HCT116 (cell line): ENCODE results near the gene MACROH2A1. TPM values are rescaled to one million over a fixed set of nuclear protein-coding genes. Genes with fewer than 3 reads are reported as not detected.

Source experiments
- ATAC-seq: fragments of 200-7000 bp; cut with Tn5 transposase; 2 replicates; pipeline ENCODE4 v1.9.1; 2020; ENCODE audit warnings: mild to moderate bottlenecking, moderate library complexity
- BruUV-seq: library from RNA; stranded (reverse); fragments of 400-500 nt; replicated peaks from 2 replicates; lab custom pipeline; 2021; lab: Mats Ljungman, UMichigan
- CTCF ChIA-PET: fragments of 300-600 bp; sonication (Branson Sonifier 250); formaldehyde crosslinking; loops from one replicate; lab custom pipeline; 2021; ENCODE audit warnings: antibody characterized with exemption; lab: Charles Lee
- POLR2A ChIA-PET: fragments of 300-600, 350-600 bp; sonication (Branson Sonifier 250); formaldehyde crosslinking; loops from one replicate; lab custom pipeline; 2021; ENCODE audit warnings: antibody characterized with exemption; lab: Charles Lee
- RAD21 ChIA-PET, 2 experiments: fragments of 300-600 bp; sonication (Branson Sonifier 250); formaldehyde crosslinking; loops; one replicate each; lab custom pipeline; 2023; ENCODE audit warnings: low total read pairs in 2 of 2; ENCODE audit not compliant: uncharacterized antibody in 2 of 2, unreplicated experiment in 2 of 2, low non-redundant PET in 1 of 2; lab: Charles Lee
- DNase-seq: peaks from one replicate; pipeline ENCODE4 v3.0.0-alpha.2; 2010; ENCODE audit warnings: low read depth, low spot score
- H2AFZ ChIP-seq: fragments of 200-600 bp; shearing (Covaris generic), sonication (generic); 2 replicates; pipeline ENCODE4 v1.6.1; 2017; ENCODE audit warnings: low read depth, mixed run types, mixed read lengths, antibody characterized with exemption, low read length; ENCODE audit not compliant: poor library complexity, severe bottlenecking
- H3K27ac ChIP-seq: 2 replicates; pipeline ENCODE4 v1.5.1; 2012; ENCODE audit warnings: low read depth, low read length
- H3K27me3 ChIP-seq: fragments of 200-600 bp; sonication (generic); 2 replicates; pipeline ENCODE4 v1.6.1; 2016; ENCODE audit warnings: mixed run types, low read length, mixed read lengths; ENCODE audit not compliant: insufficient read depth
- H3K36me3 ChIP-seq, 2 experiments: fragments of 200-500 bp in 1 of 2; fragments of 200-600 bp in 1 of 2; sonication (Bioruptor generic) in 1 of 2; sonication (generic) in 1 of 2; 2 replicates each; pipeline versions ENCODE4 v1.5.1 to v1.6.1; 2014 to 2016; ENCODE audit warnings: low read length in 2 of 2, inconsistent platforms in 1 of 2, mixed read lengths in 1 of 2, mixed run types in 1 of 2; ENCODE audit not compliant: insufficient read depth in 2 of 2, control insufficient read depth in 1 of 2
- H3K4me1 ChIP-seq, 2 experiments: fragments of 200-600 bp in 1 of 2; sonication (generic) in 1 of 2; 2 replicates each; pipeline versions ENCODE4 v1.5.1 to v1.6.1; 2012 to 2017; ENCODE audit warnings: low read length in 2 of 2, inconsistent platforms in 1 of 2, mild to moderate bottlenecking in 1 of 2, mixed read lengths in 1 of 2, mixed run types in 1 of 2, moderate library complexity in 1 of 2; ENCODE audit not compliant: insufficient read depth in 2 of 2, control insufficient read depth in 1 of 2
- H3K4me2 ChIP-seq: fragments of 200-600 bp; sonication (generic); 2 replicates; pipeline ENCODE4 v1.6.1; 2017; ENCODE audit warnings: mixed run types, low read length, mixed read lengths
- H3K4me3 ChIP-seq, 2 experiments: fragments of 200-600 bp in 1 of 2; sonication (generic) in 1 of 2; replicated peaks in 1 of 2; 2 replicates each; pipeline ENCODE4 v1.5.1; 2011 to 2016; ENCODE audit warnings: low read length in 2 of 2, control low read depth in 1 of 2, low read depth in 1 of 2, mild to moderate bottlenecking in 1 of 2, mixed read lengths in 1 of 2, mixed run types in 1 of 2
- H3K79me2 ChIP-seq: fragments of 200-600 bp; sonication (generic); 2 replicates; pipeline ENCODE4 v1.6.1; 2017; ENCODE audit warnings: mild to moderate bottlenecking, mixed run types, low read length, moderate library complexity, mixed read lengths; ENCODE audit not compliant: insufficient read depth
- H3K9ac ChIP-seq: fragments of 200-600 bp; sonication (generic); 2 replicates; pipeline ENCODE4 v1.6.1; 2016; ENCODE audit warnings: low read length, mixed read lengths
- H3K9me2 ChIP-seq: fragments of 200-600 bp; sonication (generic), shearing (Covaris generic); 2 replicates; pipeline ENCODE4 v1.6.1; 2017; ENCODE audit warnings: mixed run types, mild to moderate bottlenecking, moderate library complexity; ENCODE audit not compliant: insufficient read depth
- H3K9me3 ChIP-seq, 2 experiments: fragments of 200-500 bp in 1 of 2; fragments of 200-600 bp in 1 of 2; sonication (Bioruptor generic) in 1 of 2; sonication (generic) in 1 of 2; 2 replicates each; pipeline ENCODE4 v1.6.1; 2014 to 2017; ENCODE audit warnings: low read length in 2 of 2, mixed read lengths in 2 of 2, inconsistent platforms in 1 of 2, low read depth in 1 of 2, mild to moderate bottlenecking in 1 of 2, mixed run types in 1 of 2, moderate library complexity in 1 of 2; ENCODE audit not compliant: control insufficient read depth in 1 of 2, insufficient read depth in 1 of 2
- H4K20me1 ChIP-seq: fragments of 200-600 bp; sonication (generic), shearing (Covaris generic); 2 replicates; pipeline ENCODE4 v1.6.1; 2017; ENCODE audit warnings: mixed run types, mild to moderate bottlenecking, moderate library complexity; ENCODE audit not compliant: insufficient read depth
- EGR1 ChIP-seq: IDR thresholded peaks from 2 replicates; pipeline ENCODE4 v1.6.1; 2012; ENCODE audit warnings: low read depth
- ELF1 ChIP-seq: IDR thresholded peaks from 2 replicates; pipeline ENCODE4 v1.6.1; 2012; ENCODE audit warnings: low read depth, borderline replicate concordance
- JUND ChIP-seq: IDR thresholded peaks from 2 replicates; pipeline ENCODE4 v1.6.1; 2012
- SP1 ChIP-seq: IDR thresholded peaks from 2 replicates; pipeline ENCODE4 v1.6.1; 2012; ENCODE audit warnings: low read depth
- TCF7L2 ChIP-seq: IDR thresholded peaks from 2 replicates; pipeline ENCODE4 v1.7.0; 2011; ENCODE audit warnings: borderline replicate concordance, inconsistent platforms; ENCODE audit not compliant: insufficient read depth, insufficient read length; ENCODE audit errors: extremely low read depth
- ZBTB33 ChIP-seq: IDR thresholded peaks from 2 replicates; pipeline ENCODE4 v1.6.1; 2011; ENCODE audit warnings: mild to moderate bottlenecking, low read length, moderate library complexity; ENCODE audit not compliant: insufficient replicate concordance; ENCODE audit errors: extremely low read depth
- intact Hi-C: fragments of 100-400 bp; cut with micrococcal nuclease; formaldehyde crosslinking; loops from 2 replicates; pipeline ENCODE4 v1.10.0; 2022
- total RNA-seq: library from RNA; stranded (reverse); gene quantifications from one replicate; pipeline ENCODE4 v1.2.1, GENCODE V29; 2021; ENCODE audit not compliant: unreplicated experiment
- TF ChIP-seq, protein P1 (sequence below), 3 experiments: fragments of 200-600 bp in 1 of 3; sonication (generic) in 1 of 3; IDR thresholded peaks in 2 of 3; conservative IDR thresholded peaks in 1 of 3; 2 replicates each; pipeline ENCODE4 v1.5.1; 2012 to 2017; ENCODE audit warnings: low read depth in 2 of 3, low read length in 2 of 3, antibody characterized with exemption in 1 of 3, borderline replicate concordance in 1 of 3, control low read depth in 1 of 3, mild to moderate bottlenecking in 1 of 3, mixed read lengths in 1 of 3, mixed run types in 1 of 3, moderate library complexity in 1 of 3; ENCODE audit not compliant: insufficient read depth in 1 of 3

MACROH2A1 gene
- total RNA-seq, 1 experiment from 2014 or later: 218 TPM

GRCh38 chr5:135333732-135334515, 65.1 kb downstream of the MACROH2A1 start:
- ATAC-seq: no peak
- ChIA-PET POLR2A (no interaction called here), CTCF (interaction anchor here (1.0 kb wide), 1 partner anchor 428 kb away, joined by 3 read pairs; no protein-coding TSS in a partner anchor), RAD21 (no interaction called here)
- Histone ChIP-seq H4K20me1 (no peaks in the 10 kb centered on the region; the same call in 1 of the 2 replicates), H3K79me2 (no peaks in the 10 kb centered on the region), H3K4me1 (no peaks in the 10 kb centered on the region), H3K27me3 (no peaks in the 10 kb centered on the region), H3K4me3 (no peak overlapping the region), H2AFZ (no peak overlapping the region), H3K4me2 (no peak overlapping the region), H3K36me3 (peaks cover 19 to 25% of the 10 kb centered on the region in 2 experiments; a peak in 3 of 4 replicates), H3K9ac (no peak overlapping the region), H3K27ac (no peak overlapping the region), H3K9me2 (no peaks in the 10 kb centered on the region), H3K9me3 (no peaks in the 10 kb centered on the region)
- intact Hi-C loops: no loop called here
- no TSS peak for BruUV-seq
- TF ChIP-seq SP1: no peak
- no peak for TF ChIP-seq ELF1
- TF ChIP-seq, protein P1, sequence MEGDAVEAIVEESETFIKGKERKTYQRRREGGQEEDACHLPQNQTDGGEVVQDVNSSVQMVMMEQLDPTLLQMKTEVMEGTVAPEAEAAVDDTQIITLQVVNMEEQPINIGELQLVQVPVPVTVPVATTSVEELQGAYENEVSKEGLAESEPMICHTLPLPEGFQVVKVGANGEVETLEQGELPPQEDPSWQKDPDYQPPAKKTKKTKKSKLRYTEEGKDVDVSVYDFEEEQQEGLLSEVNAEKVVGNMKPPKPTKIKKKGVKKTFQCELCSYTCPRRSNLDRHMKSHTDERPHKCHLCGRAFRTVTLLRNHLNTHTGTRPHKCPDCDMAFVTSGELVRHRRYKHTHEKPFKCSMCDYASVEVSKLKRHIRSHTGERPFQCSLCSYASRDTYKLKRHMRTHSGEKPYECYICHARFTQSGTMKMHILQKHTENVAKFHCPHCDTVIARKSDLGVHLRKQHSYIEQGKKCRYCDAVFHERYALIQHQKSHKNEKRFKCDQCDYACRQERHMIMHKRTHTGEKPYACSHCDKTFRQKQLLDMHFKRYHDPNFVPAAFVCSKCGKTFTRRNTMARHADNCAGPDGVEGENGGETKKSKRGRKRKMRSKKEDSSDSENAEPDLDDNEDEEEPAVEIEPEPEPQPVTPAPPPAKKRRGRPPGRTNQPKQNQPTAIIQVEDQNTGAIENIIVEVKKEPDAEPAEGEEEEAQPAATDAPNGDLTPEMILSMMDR (IDR thresholded peaks at IDR 0.05 in 2 of 3, conservative IDR thresholded peaks at IDR 0.05 in 1 of 3; ENCODE audit: borderline replicate concordance in 1 of 3, insufficient read depth in 1 of 3, low read depth in 2 of 3, low read length in 2 of 3): no peak
- TF ChIP-seq JUND: no peak
- TF ChIP-seq EGR1: no peak
- no peak for TF ChIP-seq ZBTB33
- TF ChIP-seq TCF7L2: no peak
- DNase-seq: no peak
